H1 (cell line): ENCODE measurements around the gene SURF1. TPM values are rescaled to one million over a fixed set of nuclear protein-coding genes. Genes with fewer than 3 reads are reported as not detected.

Source experiments
- CTCF ChIA-PET: fragments of 300-600 bp; sonication (Branson Sonifier 250); formaldehyde crosslinking; loops from one replicate; lab custom pipeline; 2021; ENCODE audit not compliant: partially characterized antibody; lab: Charles Lee
- POLR2A ChIA-PET: fragments of 300-600 bp; sonication (Branson Sonifier 250); formaldehyde crosslinking; loops from one replicate; lab custom pipeline; 2021; ENCODE audit warnings: inconsistent platforms; ENCODE audit not compliant: partially characterized antibody; lab: Charles Lee
- DNase-seq, 2 experiments: peaks; one replicate each; pipeline versions ENCODE4 v3.0.0 to v3.0.0-alpha.2; 2010 to 2022; ENCODE audit warnings: low spot score in 2 of 2, low read depth in 1 of 2, mixed read lengths in 1 of 2
- FAIRE-seq: peaks from 2 replicates; lab custom pipeline; 2011; peaks lifted over from hg19 to GRCh38; lab: Jason Lieb, UNC
- H2AFZ ChIP-seq: 2 replicates; pipeline ENCODE4 v1.8.1; 2012; ENCODE audit warnings: low read length, inconsistent platforms
- H2AK5ac ChIP-seq: 2 replicates; pipeline ENCODE4 v1.6.1; 2013; ENCODE audit warnings: low read depth, low read length
- H2BK120ac ChIP-seq: replicated peaks from 2 replicates; pipeline ENCODE3; 2013; ENCODE audit warnings: low read depth, low read length, inconsistent platforms
- H2BK12ac ChIP-seq: 2 replicates; pipeline ENCODE4 v1.6.1; 2013; ENCODE audit warnings: low read depth, low read length
- H2BK15ac ChIP-seq: 2 replicates; pipeline ENCODE4 v1.6.1; 2013; ENCODE audit warnings: low read length
- H2BK20ac ChIP-seq: 2 replicates; pipeline ENCODE4 v1.6.1; 2013; ENCODE audit warnings: low read length
- H2BK5ac ChIP-seq: 2 replicates; pipeline ENCODE4 v1.6.1; 2013; ENCODE audit warnings: low read depth, low read length
- H3K14ac ChIP-seq: 2 replicates; pipeline ENCODE4 v1.6.1; 2013; ENCODE audit warnings: inconsistent platforms; ENCODE audit not compliant: insufficient read length
- H3K18ac ChIP-seq: 2 replicates; pipeline ENCODE4 v1.6.1; 2013; ENCODE audit warnings: low read length; ENCODE audit errors: extremely low read depth
- H3K23ac ChIP-seq: 2 replicates; pipeline ENCODE4 v1.6.1; 2013; ENCODE audit warnings: inconsistent platforms; ENCODE audit not compliant: insufficient read length
- H3K23me2 ChIP-seq: 2 replicates; pipeline ENCODE4 v1.6.1; 2013; ENCODE audit warnings: low read depth, low read length
- H3K27ac ChIP-seq: 2 replicates; pipeline ENCODE4 v1.6.1; 2011; ENCODE audit warnings: low read depth, low read length, inconsistent platforms
- H3K27me3 ChIP-seq, 4 experiments: replicated peaks in 1 of 4; 1 replicate in 1 of 4; 2 replicates in 3 of 4; pipeline versions ENCODE4 v1.6.1 to v1.8.1; 2011 to 2013; ENCODE audit warnings: low read length in 3 of 4, mild to moderate bottlenecking in 3 of 4, inconsistent platforms in 2 of 4, mixed read lengths in 2 of 4, moderate library complexity in 1 of 4; ENCODE audit not compliant: control insufficient read depth in 3 of 4, insufficient read depth in 3 of 4; ENCODE audit errors: extremely low read depth in 1 of 4
- H3K36me3 ChIP-seq, 4 experiments: 2 replicates each; pipeline versions ENCODE4 v1.6.1 to v1.8.1; 2011 to 2013; ENCODE audit warnings: mild to moderate bottlenecking in 4 of 4, low read length in 3 of 4, moderate library complexity in 2 of 4, control low read depth in 1 of 4, inconsistent platforms in 1 of 4; ENCODE audit not compliant: insufficient read depth in 4 of 4, control insufficient read depth in 2 of 4
- H3K4ac ChIP-seq: replicated peaks from 2 replicates; pipeline ENCODE3; 2013; ENCODE audit warnings: low read length, low read depth, mixed read lengths, inconsistent platforms; ENCODE audit not compliant: insufficient read length
- H3K4me1 ChIP-seq, 4 experiments: replicated peaks in 1 of 4; 1 replicate in 1 of 4; 2 replicates in 3 of 4; pipeline versions ENCODE4 v1.6.1 to v1.8.1; 2011 to 2013; ENCODE audit warnings: low read length in 3 of 4, inconsistent platforms in 2 of 4, mixed read lengths in 1 of 4; ENCODE audit not compliant: insufficient read depth in 4 of 4, control insufficient read depth in 3 of 4
- H3K4me2 ChIP-seq, 2 experiments: 2 replicates each; pipeline versions ENCODE4 v1.6.1 to v1.8.1; 2011 to 2013; ENCODE audit warnings: low read depth in 2 of 2, low read length in 2 of 2, control low read depth in 1 of 2, inconsistent platforms in 1 of 2, mild to moderate bottlenecking in 1 of 2; ENCODE audit not compliant: insufficient read depth in 1 of 2
- H3K4me3 ChIP-seq, 4 experiments: fragments of 200-600, 300-600 bp in 1 of 4; sonication (generic), shearing (Covaris generic), sonication (Bioruptor Twin) in 1 of 4; 2 replicates each; pipeline versions ENCODE4 v1.5.1 to v1.8.1; 2011 to 2016; ENCODE audit warnings: low read length in 4 of 4, low read depth in 3 of 4, control low read depth in 2 of 4, inconsistent platforms in 2 of 4, mild to moderate bottlenecking in 2 of 4, mixed read lengths in 1 of 4, moderate library complexity in 1 of 4; ENCODE audit not compliant: insufficient read depth in 2 of 4; ENCODE audit errors: extremely low read depth in 1 of 4
- H3K56ac ChIP-seq: replicated peaks from 2 replicates; pipeline ENCODE3; 2013; ENCODE audit warnings: low read depth, mild to moderate bottlenecking, mixed read lengths, low read length, inconsistent platforms; ENCODE audit not compliant: insufficient read length
- H3K79me1 ChIP-seq: 2 replicates; pipeline ENCODE4 v1.6.1; 2013; ENCODE audit warnings: low read depth, low read length, control low read depth
- H3K79me2 ChIP-seq, 2 experiments: 2 replicates each; pipeline versions ENCODE4 v1.6.1 to v1.8.1; 2012 to 2013; ENCODE audit warnings: low read length in 2 of 2, mild to moderate bottlenecking in 2 of 2, inconsistent platforms in 1 of 2; ENCODE audit not compliant: insufficient read depth in 2 of 2, control insufficient read depth in 1 of 2
- H3K9ac ChIP-seq, 4 experiments: replicated peaks in 1 of 4; 1 replicate in 1 of 4; 2 replicates in 3 of 4; pipeline versions ENCODE4 v1.6.1 to v1.8.1; 2011 to 2013; ENCODE audit warnings: low read depth in 3 of 4, low read length in 3 of 4, control low read depth in 2 of 4, mild to moderate bottlenecking in 2 of 4, moderate library complexity in 2 of 4, inconsistent platforms in 1 of 4; ENCODE audit errors: extremely low read depth in 1 of 4
- H3K9me3 ChIP-seq, 2 experiments: 2 replicates each; pipeline versions ENCODE4 v1.6.1 to v1.8.1; 2012 to 2013; ENCODE audit warnings: mild to moderate bottlenecking in 2 of 2, moderate library complexity in 2 of 2, control low read depth in 1 of 2, inconsistent platforms in 1 of 2, low read depth in 1 of 2, low read length in 1 of 2, mixed read lengths in 1 of 2; ENCODE audit not compliant: insufficient read depth in 2 of 2
- H4K20me1 ChIP-seq, 2 experiments: replicated peaks in 1 of 2; 2 replicates each; pipeline versions ENCODE3 to v1.8.1; 2011 to 2013; ENCODE audit warnings: inconsistent platforms in 2 of 2, low read length in 2 of 2, mild to moderate bottlenecking in 1 of 2; ENCODE audit not compliant: insufficient read depth in 2 of 2, control insufficient read depth in 1 of 2
- H4K5ac ChIP-seq: 2 replicates; pipeline ENCODE4 v1.6.1; 2013; ENCODE audit warnings: low read length, low read depth, mixed read lengths, inconsistent platforms; ENCODE audit not compliant: insufficient read length
- H4K8ac ChIP-seq: 2 replicates; pipeline ENCODE4 v1.8.0; 2013; ENCODE audit warnings: mild to moderate bottlenecking, moderate library complexity, low read length, inconsistent platforms; ENCODE audit not compliant: insufficient read depth; ENCODE audit errors: extremely low read depth
- H4K91ac ChIP-seq: replicated peaks from 2 replicates; pipeline ENCODE3; 2013; ENCODE audit warnings: low read length, mixed read lengths, inconsistent platforms; ENCODE audit not compliant: insufficient read length
- BRCA1 ChIP-seq: IDR thresholded peaks from 2 replicates; pipeline ENCODE4 v1.6.1; 2012; ENCODE audit warnings: low read depth, low read length, improper control_type of control experiment
- CHD2 ChIP-seq: IDR thresholded peaks from 2 replicates; pipeline ENCODE4 v1.6.1; 2012; ENCODE audit warnings: low read length, improper control_type of control experiment
- HDAC2 ChIP-seq, 2 experiments: fragments of 300-600 bp in 1 of 2; sonication (generic) in 1 of 2; IDR thresholded peaks; 2 replicates each; pipeline ENCODE4 v1.6.1; 2011 to 2012; ENCODE audit warnings: low read depth in 2 of 2, low read length in 2 of 2, mild to moderate bottlenecking in 2 of 2, moderate library complexity in 2 of 2, borderline replicate concordance in 1 of 2, inconsistent platforms in 1 of 2
- HDAC6 ChIP-seq: IDR thresholded peaks from one replicate; pipeline ENCODE4 v1.7.1; 2012; ENCODE audit warnings: low read depth, mild to moderate bottlenecking, inconsistent platforms, low read length, moderate library complexity
- POLR2A ChIP-seq, 2 experiments: IDR thresholded peaks; 1 replicate in 1 of 2; 2 replicates in 1 of 2; pipeline ENCODE4 v1.6.1; 2011; ENCODE audit warnings: low read depth in 2 of 2, low read length in 2 of 2, mild to moderate bottlenecking in 2 of 2; ENCODE audit errors: control extremely low read depth in 1 of 2
- POLR2AphosphoS5 ChIP-seq: IDR thresholded peaks from 2 replicates; pipeline ENCODE4 v1.6.1; 2011; ENCODE audit warnings: low read depth, low read length
- ZNF274 ChIP-seq: IDR thresholded peaks from 2 replicates; pipeline ENCODE4 v1.7.0; 2012; ENCODE audit warnings: low read length, borderline replicate concordance; ENCODE audit errors: extremely low read depth
- WGBS, 2 experiments: shearing (Covaris generic) in 1 of 2; methylation state at CpG; one replicate each; pipeline versions ENCODE4 v1.1.6 to v1.1.7; 2013 to 2015; ENCODE audit warnings: low lambda C conversion rate in 2 of 2, mixed read lengths in 2 of 2, inconsistent platforms in 1 of 2, low coverage in 1 of 2, missing lambda C conversion rate in 1 of 2; ENCODE audit not compliant: insufficient replicate concordance in 2 of 2, insufficient coverage in 1 of 2, insufficient read length in 1 of 2; ENCODE audit errors: extremely low coverage in 1 of 2, missing lambda C conversion rate in 1 of 2; 5-methylcytosine and 5-hydroxymethylcytosine counted together
- polyA plus RNA-seq, 7 experiments: library from polyadenylated mRNA; depleted of rRNA in 3 of 7; stranded (reverse) in 5 of 7; unstranded in 2 of 7; fragments of >200 nt in 5 of 7; fragments of 200-250 nt in 2 of 7; gene quantifications; 1 replicate in 5 of 7; 2 replicates in 1 of 7; 4 replicates in 1 of 7; pipeline versions ENCODE4 v1.2.1 to v1.2.3, GENCODE V29; 2011 to 2013; ENCODE audit warnings: missing spikeins in 2 of 7, mixed read lengths in 2 of 7
- total RNA-seq: library from RNA; stranded (reverse); fragmentation: NEBNext Ultra II Directional; extraction: Animal tissue kit (Norgen Biotek cat#: 25700); gene quantifications from 2 replicates; pipeline ENCODE4 v1.2.1, GENCODE V29; 2021
- TF ChIP-seq, protein P1 (sequence below): IDR thresholded peaks from 2 replicates; pipeline ENCODE4 v1.6.1; 2012; ENCODE audit warnings: low read length, inconsistent platforms

Gene SURF1
- total and polyA plus RNA-seq, 2 of the 8 experiments (the other 6 are each of a cell fraction or from before 2014, with no cell fraction given): 43.1 to 44.7 TPM

DNA sequence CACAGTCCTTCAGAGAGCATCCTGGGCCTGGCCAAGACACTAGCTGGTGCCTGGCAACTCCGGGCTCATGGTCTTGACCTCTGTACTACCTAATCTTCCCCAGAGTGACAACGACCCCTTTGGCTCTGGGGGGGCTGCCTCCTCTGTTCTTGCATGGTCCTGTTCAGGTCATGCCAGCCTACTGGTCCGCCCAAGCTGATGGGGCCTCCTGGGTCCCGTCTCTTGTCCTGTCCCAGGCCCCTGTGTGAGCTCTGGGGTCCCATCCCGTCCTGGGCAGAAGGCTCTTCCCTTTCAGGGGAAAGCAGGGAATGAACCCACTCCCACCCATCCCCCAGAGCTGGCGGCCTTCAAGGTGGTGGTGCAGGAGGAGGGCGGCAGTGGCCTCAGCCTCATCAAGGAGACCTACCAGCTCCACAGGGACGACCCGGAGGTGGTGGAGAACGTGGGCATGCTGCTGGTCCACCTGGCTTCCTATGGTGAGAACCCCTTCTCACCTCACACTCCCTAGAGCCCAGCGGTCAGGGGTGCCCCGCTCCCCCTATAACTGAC lies 48.2 kb upstream of the SURF1 start:
- WGBS, 2 experiments: 93% methylated on average over 12 of the region's 12 CpGs; no CpG with 5 or more reads in 1 of the 2 experiments
- CTCF ChIA-PET: interaction anchor here (0.7 to 4.6 kb wide), 31 partner anchors 9 to 421 kb away, joined by 3 to 32 read pairs (median 5); partner anchors contain the start of genes ADAMTS13, SURF1 and SURF2
- Histone ChIP-seq H2BK120ac (no peak overlapping the region), H4K8ac (no peak overlapping the region), H3K4me3 (no peak overlapping the region), H3K27ac (no peak overlapping the region), H3K27me3 (no peaks in the 10 kb centered on the region), H3K23ac (no peak overlapping the region), H3K9me3 (no peaks in the 10 kb centered on the region), H4K91ac (no peak overlapping the region), H3K4me1 (no peaks in the 10 kb centered on the region), H3K23me2 (no peaks in the 10 kb centered on the region), H2BK20ac (no peak overlapping the region), H3K36me3 (peaks cover 9 to 28% (median 18%) of the 10 kb centered on the region in 4 experiments; a peak in 7 of 8 replicates), H3K4ac (no peak overlapping the region), H3K4me2 (no peak overlapping the region), H3K9ac (no peak overlapping the region), H3K79me1 (no peaks in the 10 kb centered on the region), H3K79me2 (no peaks in the 10 kb centered on the region), H3K18ac (no peak overlapping the region), H4K20me1 (peaks cover 13 to 18% of the 10 kb centered on the region in 2 experiments), H4K5ac (no peak overlapping the region), H2BK12ac (no peak overlapping the region), H3K56ac (no peak overlapping the region), H3K14ac (no peak overlapping the region), H2AK5ac (no peak overlapping the region), H2AFZ (no peak overlapping the region), H2BK15ac (no peak overlapping the region), H2BK5ac (no peak overlapping the region; the same call in 1 of the 2 replicates)
- TF ChIP-seq ZNF274 (no peak), HDAC2 (IDR thresholded peaks at IDR 0.05; ENCODE audit: borderline replicate concordance in 1 of 2, low read depth in 2 of 2, low read length in 2 of 2) (no peak), CHD2 (no peak), HDAC6 (no peak), POLR2AphosphoS5 (no peak), BRCA1 (no peak), POLR2A (IDR thresholded peaks at IDR 0.05; ENCODE audit: control extremely low read depth in 1 of 2, low read depth in 2 of 2, low read length in 2 of 2) (no peak)
- TF ChIP-seq, protein P1, sequence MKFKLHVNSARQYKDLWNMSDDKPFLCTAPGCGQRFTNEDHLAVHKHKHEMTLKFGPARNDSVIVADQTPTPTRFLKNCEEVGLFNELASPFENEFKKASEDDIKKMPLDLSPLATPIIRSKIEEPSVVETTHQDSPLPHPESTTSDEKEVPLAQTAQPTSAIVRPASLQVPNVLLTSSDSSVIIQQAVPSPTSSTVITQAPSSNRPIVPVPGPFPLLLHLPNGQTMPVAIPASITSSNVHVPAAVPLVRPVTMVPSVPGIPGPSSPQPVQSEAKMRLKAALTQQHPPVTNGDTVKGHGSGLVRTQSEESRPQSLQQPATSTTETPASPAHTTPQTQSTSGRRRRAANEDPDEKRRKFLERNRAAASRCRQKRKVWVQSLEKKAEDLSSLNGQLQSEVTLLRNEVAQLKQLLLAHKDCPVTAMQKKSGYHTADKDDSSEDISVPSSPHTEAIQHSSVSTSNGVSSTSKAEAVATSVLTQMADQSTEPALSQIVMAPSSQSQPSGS: no peak
- DNase-seq (no peak), FAIRE-seq (no peak)
- POLR2A ChIA-PET: interaction anchor here (0.5 to 5.6 kb wide), 11 partner anchors 10 to 59 kb away, joined by 3 to 31 read pairs (median 3); partner anchors contain the start of genes MED22, RPL7A and STKLD1
